Measurements from ENCODE around the gene C5AR1. TPM values are rescaled to one million over a fixed set of nuclear protein-coding genes. Genes with fewer than 3 reads are reported as not detected.

C5AR1 gene
- total RNA-seq, 2 donors from 2014 or later: 1.3 to 7.6 TPM

- Mint-ChIP-seq H3K4me1 (ENCODE audit: low read depth in 2 of 2) (peaks cover 6% of the 10 kb centered on the region in 2 donors), H3K27me3 (peaks cover 20 to 21% of the 10 kb centered on the region in 2 donors), H3K4me3 (no peak overlapping the region), H3K36me3 (no peaks in the 10 kb centered on the region), H3K9me3 (no peaks in the 10 kb centered on the region), H3K27ac (no peak overlapping the region)
- no peak for ATAC-seq
- no peak for DNase-seq (ENCODE audit: low spot score)
These were observed 3.4 kb upstream of the C5AR1 start for GRCh38 chr19:47306303-47306702.

- DNase-seq (ENCODE audit: low spot score) (no peak), ATAC-seq (no peak)
- no peaks in the 10 kb centered on the region for H3K9me3 Mint-ChIP-seq
- H3K36me3 Mint-ChIP-seq: no peaks in the 10 kb centered on the region
- H3K4me1 Mint-ChIP-seq (ENCODE audit: low read depth in 2 of 2): peaks cover 4 to 6% of the 10 kb centered on the region in 2 donors
- H3K27ac Mint-ChIP-seq: no peak overlapping the region
- no peak overlapping the region for H3K4me3 Mint-ChIP-seq
- peaks cover 20 to 23% of the 10 kb centered on the region in 2 donors for H3K27me3 Mint-ChIP-seq
These were observed 623 bp upstream of the C5AR1 start for GRCh38 chr19:47309038-47309437.

- no peak overlapping the region for H3K27ac Mint-ChIP-seq
- H3K36me3 Mint-ChIP-seq: no peaks in the 10 kb centered on the region
- no peaks in the 10 kb centered on the region for H3K9me3 Mint-ChIP-seq
- peaks cover 18 to 20% of the 10 kb centered on the region in 2 donors for H3K27me3 Mint-ChIP-seq
- H3K4me1 Mint-ChIP-seq (ENCODE audit: low read depth in 2 of 2): peaks cover 5 to 6% of the 10 kb centered on the region in 2 donors
- H3K4me3 Mint-ChIP-seq: peak overlapping the region; percentile 17
- ATAC-seq (no peak), DNase-seq (ENCODE audit: low spot score) (no peak)
These were observed 662 bp downstream of the C5AR1 start for GRCh38 chr19:47310323-47310722.

GRCh38 chr19:47310819-47311218 lies 1.2 kb downstream of the C5AR1 start:
- Mint-ChIP-seq H3K36me3 (no peaks in the 10 kb centered on the region), H3K9me3 (no peaks in the 10 kb centered on the region), H3K27ac (no peak overlapping the region), H3K27me3 (peaks cover 19 to 20% of the 10 kb centered on the region in 2 donors), H3K4me1 (ENCODE audit: low read depth in 2 of 2) (peaks cover 5 to 9% of the 10 kb centered on the region in 2 donors), H3K4me3 (peak overlapping the region; percentile 17)
- ATAC-seq (no peak), DNase-seq (ENCODE audit: low spot score) (no peak)

- DNase-seq (ENCODE audit: low spot score) (no peak), ATAC-seq (no peak)
- Mint-ChIP-seq H3K27ac (no peak overlapping the region), H3K36me3 (no peaks in the 10 kb centered on the region), H3K9me3 (no peaks in the 10 kb centered on the region), H3K4me3 (peak overlapping the region; percentile 25), H3K27me3 (peaks cover 17 to 20% of the 10 kb centered on the region in 2 donors), H3K4me1 (ENCODE audit: low read depth in 2 of 2) (peaks cover 8 to 16% of the 10 kb centered on the region in 2 donors)
These were observed 2.8 kb downstream of the C5AR1 start for GRCh38 chr19:47312366-47313006.

- ATAC-seq (no peak), DNase-seq (ENCODE audit: low spot score) (no peak)
- no peaks in the 10 kb centered on the region for H3K9me3 Mint-ChIP-seq
- H3K4me3 Mint-ChIP-seq: no peak overlapping the region
- H3K27ac Mint-ChIP-seq: no peak overlapping the region
- peaks cover 8 to 16% of the 10 kb centered on the region in 2 donors for H3K4me1 Mint-ChIP-seq (ENCODE audit: low read depth in 2 of 2)
- no peaks in the 10 kb centered on the region for H3K36me3 Mint-ChIP-seq
- H3K27me3 Mint-ChIP-seq: peaks cover 17 to 20% of the 10 kb centered on the region in 2 donors
These were observed 4.2 kb downstream of the C5AR1 start for GRCh38 chr19:47313754-47314295.

- Mint-ChIP-seq H3K4me3 (peak overlapping the region; percentile 0), H3K27ac (peak overlapping the region in 1 of 2 donors; percentile 12), H3K9me3 (no peaks in the 10 kb centered on the region), H3K27me3 (peaks cover 15 to 16% of the 10 kb centered on the region in 2 donors), H3K36me3 (no peaks in the 10 kb centered on the region), H3K4me1 (ENCODE audit: low read depth in 2 of 2) (peaks cover 10 to 16% of the 10 kb centered on the region in 2 donors)
- ATAC-seq: peak; percentile 87 to 89
- no peak for DNase-seq (ENCODE audit: low spot score)
These were observed 5.6 kb downstream of the C5AR1 start for GRCh38 chr19:47315125-47315821.

- peak overlapping the region in 1 of 2 donors; percentile 12 for H3K27ac Mint-ChIP-seq
- ATAC-seq: no peak
- peak overlapping the region; percentile 0 for H3K4me3 Mint-ChIP-seq
- H3K4me1 Mint-ChIP-seq (ENCODE audit: low read depth in 2 of 2): peaks cover 10 to 16% of the 10 kb centered on the region in 2 donors
- peaks cover 15 to 18% of the 10 kb centered on the region in 2 donors for H3K27me3 Mint-ChIP-seq
- no peak for DNase-seq (ENCODE audit: low spot score)
- no peaks in the 10 kb centered on the region for H3K36me3 Mint-ChIP-seq
- H3K9me3 Mint-ChIP-seq: no peaks in the 10 kb centered on the region
These were observed 6.9 kb downstream of the C5AR1 start for GRCh38 chr19:47316513-47316912.

GRCh38 chr19:47319923-47320871 lies 10.5 kb downstream of the C5AR1 start:
- no peak overlapping the region for H3K27ac Mint-ChIP-seq

GRCh38 chr19:47321630-47322029 lies 12.0 kb downstream of the C5AR1 start:
- H3K9me3 Mint-ChIP-seq: no peaks in the 10 kb centered on the region
- H3K4me3 Mint-ChIP-seq: no peak overlapping the region
- peaks cover 7 to 20% of the 10 kb centered on the region in 2 donors for H3K27me3 Mint-ChIP-seq
- H3K27ac Mint-ChIP-seq: no peak overlapping the region
- DNase-seq (ENCODE audit: low spot score): no peak
- H3K36me3 Mint-ChIP-seq: no peaks in the 10 kb centered on the region
- no peak for ATAC-seq
- H3K4me1 Mint-ChIP-seq (ENCODE audit: low read depth in 2 of 2): peaks cover 0 to 4% of the 10 kb centered on the region in 2 donors

More at GRCh38 chr19:47319923-47320871, 10.5 kb downstream of the C5AR1 start:
- Mint-ChIP-seq H3K9me3 (no peaks in the 10 kb centered on the region), H3K4me3 (no peak overlapping the region), H3K4me1 (ENCODE audit: low read depth in 2 of 2) (peaks cover 11 to 13% of the 10 kb centered on the region in 2 donors), H3K36me3 (no peaks in the 10 kb centered on the region), H3K27me3 (peaks cover 20 to 23% of the 10 kb centered on the region in 2 donors)
- no peak for DNase-seq (ENCODE audit: low spot score)
- no peak for ATAC-seq

- H3K36me3 Mint-ChIP-seq: no peaks in the 10 kb centered on the region
- no peak for ATAC-seq
These were observed 12.4 kb downstream of the C5AR1 start for GRCh38 chr19:47322058-47322457.

GRCh38 chr19:47323409-47323808 lies 13.7 kb downstream of the C5AR1 start:
- DNase-seq (ENCODE audit: low spot score) (no peak), ATAC-seq (no peak)
- Mint-ChIP-seq H3K27ac (no peak overlapping the region), H3K4me3 (no peak overlapping the region), H3K27me3 (peaks cover 7 to 22% of the 10 kb centered on the region in 2 donors), H3K36me3 (no peaks in the 10 kb centered on the region), H3K4me1 (ENCODE audit: low read depth in 2 of 2) (peaks cover 0 to 4% of the 10 kb centered on the region in 2 donors), H3K9me3 (no peaks in the 10 kb centered on the region)

More at GRCh38 chr19:47322058-47322457, 12.4 kb downstream of the C5AR1 start:
- H3K4me1 Mint-ChIP-seq (ENCODE audit: low read depth in 2 of 2): peaks cover 0 to 4% of the 10 kb centered on the region in 2 donors
- peaks cover 7 to 20% of the 10 kb centered on the region in 2 donors for H3K27me3 Mint-ChIP-seq
- no peaks in the 10 kb centered on the region for H3K9me3 Mint-ChIP-seq
- no peak overlapping the region for H3K27ac Mint-ChIP-seq
- DNase-seq (ENCODE audit: low spot score): no peak
- no peak overlapping the region for H3K4me3 Mint-ChIP-seq

GRCh38 chr19:47323872-47324271 lies 14.2 kb downstream of the C5AR1 start:
- Mint-ChIP-seq H3K27me3 (peaks cover 7 to 22% of the 10 kb centered on the region in 2 donors), H3K36me3 (no peaks in the 10 kb centered on the region), H3K9me3 (no peaks in the 10 kb centered on the region), H3K4me1 (ENCODE audit: low read depth in 2 of 2) (peaks cover 0 to 4% of the 10 kb centered on the region in 2 donors), H3K27ac (no peak overlapping the region), H3K4me3 (no peak overlapping the region)
- no peak for DNase-seq (ENCODE audit: low spot score)
- no peak for ATAC-seq
